PC-9 (cell line): Measurements from ENCODE around the gene CNTN4. TPM values are rescaled to one million over a fixed set of nuclear protein-coding genes. Genes with fewer than 3 reads are reported as not detected.

Experiments used
- BruUV-seq: library from RNA; stranded (reverse); fragments of 400-500 nt; replicated peaks from 2 replicates; lab custom pipeline; 2021; lab: Mats Ljungman, UMichigan
- CTCF ChIA-PET: fragments of 300-600 bp; sonication (Branson Sonifier 250); formaldehyde crosslinking; loops from one replicate; lab custom pipeline; 2022; ENCODE audit warnings: antibody characterized with exemption; lab: Charles Lee
- POLR2A ChIA-PET: fragments of 300-600 bp; sonication (Branson Sonifier 250); formaldehyde crosslinking; loops from one replicate; lab custom pipeline; 2022; ENCODE audit warnings: antibody characterized with exemption; ENCODE audit not compliant: unreplicated experiment; lab: Charles Lee
- DNase-seq, 2 experiments: peaks; one replicate each; pipeline versions ENCODE4 v3.0.0 to v3.0.0-alpha.2; 2015 to 2022; ENCODE audit warnings: mixed read lengths in 1 of 2
- H2AFZ ChIP-seq: fragments of 200-600 bp; sonication (generic); 2 replicates; pipeline ENCODE4 v1.8.1; 2017; ENCODE audit warnings: antibody characterized with exemption
- H3F3A ChIP-seq: fragments of 200-600 bp; sonication (generic); 2 replicates; pipeline ENCODE4 v1.8.1; 2017; ENCODE audit warnings: antibody characterized with exemption, mild to moderate bottlenecking, low read depth; ENCODE audit not compliant: insufficient read depth
- H3K27ac ChIP-seq: fragments of 200-600 bp; sonication (generic); 2 replicates; pipeline ENCODE4 v1.6.1; 2016; ENCODE audit warnings: mixed run types
- H3K27me3 ChIP-seq: fragments of 200-600 bp; sonication (generic); 2 replicates; pipeline ENCODE4 v1.6.1; 2016; ENCODE audit warnings: low read depth, mixed run types; ENCODE audit not compliant: insufficient read depth
- H3K36me3 ChIP-seq: fragments of 200-600 bp; sonication (generic); 2 replicates; pipeline ENCODE4 v1.6.1; 2016; ENCODE audit warnings: low read depth, mixed run types
- H3K4me1 ChIP-seq: fragments of 200-600 bp; sonication (generic); replicated peaks from 2 replicates; pipeline ENCODE4 v1.6.1; 2016; ENCODE audit warnings: mixed run types; ENCODE audit not compliant: insufficient read depth
- H3K4me2 ChIP-seq: fragments of 200-600 bp; sonication (generic); 2 replicates; pipeline ENCODE4 v1.6.1; 2017; ENCODE audit warnings: mixed run types
- H3K4me3 ChIP-seq: fragments of 200-600 bp; sonication (generic); 2 replicates; pipeline ENCODE4 v1.6.1; 2016; ENCODE audit warnings: mixed run types
- H3K79me2 ChIP-seq: fragments of 200-600 bp; sonication (generic); 2 replicates; pipeline ENCODE4 v1.6.1; 2017; ENCODE audit warnings: low read depth, mixed run types
- H3K9me2 ChIP-seq: fragments of 200-600 bp; sonication (generic); 2 replicates; pipeline ENCODE4 v1.8.1; 2017; ENCODE audit warnings: mild to moderate bottlenecking; ENCODE audit not compliant: insufficient read depth
- H3K9me3 ChIP-seq: fragments of 200-600 bp; sonication (generic); 2 replicates; pipeline ENCODE4 v1.8.1; 2016; ENCODE audit warnings: low read depth; ENCODE audit not compliant: insufficient read depth
- H4K20me1 ChIP-seq: fragments of 200-600 bp; sonication (generic); 2 replicates; pipeline ENCODE4 v1.8.1; 2017; ENCODE audit not compliant: insufficient read depth
- EZH2 ChIP-seq: fragments of 200-600 bp; sonication (generic); IDR thresholded peaks from 2 replicates; pipeline ENCODE4 v1.8.0; 2017; ENCODE audit warnings: antibody characterized with exemption, low read depth
- intact Hi-C: fragments of 100-400 bp; cut with micrococcal nuclease; formaldehyde crosslinking; loops from one replicate; pipeline ENCODE4 v1.10.0; 2022; ENCODE audit not compliant: unreplicated experiment
- total RNA-seq: library from RNA; stranded (reverse); gene quantifications from 2 replicates; pipeline ENCODE4 v1.2.3, GENCODE V29; 2021
- TF ChIP-seq, protein P1 (sequence below): fragments of 200-600 bp; sonication (generic); conservative IDR thresholded peaks from 2 replicates; pipeline ENCODE4 v1.6.1; 2017; ENCODE audit warnings: mixed run types, antibody characterized with exemption, mild to moderate bottlenecking, moderate library complexity

CNTN4 gene
- total RNA-seq, 1 experiment from 2014 or later: not detected

DNA sequence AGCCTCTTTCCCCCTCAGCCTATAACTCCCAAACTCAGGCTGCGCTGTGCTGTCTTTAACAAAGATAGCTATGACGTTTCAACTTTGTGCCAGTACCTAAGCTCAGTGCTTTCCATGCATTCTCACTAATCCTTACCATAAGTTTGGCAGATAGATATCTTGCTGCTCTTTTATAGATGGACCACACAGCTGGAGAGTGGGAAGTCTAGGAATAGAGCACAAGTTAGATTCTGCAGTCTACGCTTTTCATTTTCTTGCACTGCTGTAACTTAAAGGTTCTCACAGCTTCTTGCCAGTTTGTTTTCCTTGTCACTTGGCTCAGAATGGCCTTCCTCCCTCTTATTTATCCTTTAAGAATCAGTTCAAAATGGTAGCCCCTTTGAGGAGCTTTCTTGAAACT, 468.8 kb downstream of the CNTN4 start:
- DNase-seq: no peak
- H3K36me3 ChIP-seq: no peaks in the 10 kb centered on the region
- no peaks in the 10 kb centered on the region for H3K9me3 ChIP-seq
- BruUV-seq: no TSS peak
- POLR2A ChIA-PET: no interaction called here
- no peak overlapping the region for H3K4me2 ChIP-seq
- no peak overlapping the region for H3K4me3 ChIP-seq
- H3K79me2 ChIP-seq: no peaks in the 10 kb centered on the region
- intact Hi-C loops: no loop called here
- no peak overlapping the region for H3K27ac ChIP-seq
- CTCF ChIA-PET: no interaction called here
- TF ChIP-seq, protein P1, sequence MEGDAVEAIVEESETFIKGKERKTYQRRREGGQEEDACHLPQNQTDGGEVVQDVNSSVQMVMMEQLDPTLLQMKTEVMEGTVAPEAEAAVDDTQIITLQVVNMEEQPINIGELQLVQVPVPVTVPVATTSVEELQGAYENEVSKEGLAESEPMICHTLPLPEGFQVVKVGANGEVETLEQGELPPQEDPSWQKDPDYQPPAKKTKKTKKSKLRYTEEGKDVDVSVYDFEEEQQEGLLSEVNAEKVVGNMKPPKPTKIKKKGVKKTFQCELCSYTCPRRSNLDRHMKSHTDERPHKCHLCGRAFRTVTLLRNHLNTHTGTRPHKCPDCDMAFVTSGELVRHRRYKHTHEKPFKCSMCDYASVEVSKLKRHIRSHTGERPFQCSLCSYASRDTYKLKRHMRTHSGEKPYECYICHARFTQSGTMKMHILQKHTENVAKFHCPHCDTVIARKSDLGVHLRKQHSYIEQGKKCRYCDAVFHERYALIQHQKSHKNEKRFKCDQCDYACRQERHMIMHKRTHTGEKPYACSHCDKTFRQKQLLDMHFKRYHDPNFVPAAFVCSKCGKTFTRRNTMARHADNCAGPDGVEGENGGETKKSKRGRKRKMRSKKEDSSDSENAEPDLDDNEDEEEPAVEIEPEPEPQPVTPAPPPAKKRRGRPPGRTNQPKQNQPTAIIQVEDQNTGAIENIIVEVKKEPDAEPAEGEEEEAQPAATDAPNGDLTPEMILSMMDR: no peak
- TF ChIP-seq EZH2: no peak
- H2AFZ ChIP-seq: no peak overlapping the region
- H3K9me2 ChIP-seq: no peaks in the 10 kb centered on the region
- H3F3A ChIP-seq: no peaks in the 10 kb centered on the region
- H3K4me1 ChIP-seq: no peaks in the 10 kb centered on the region
- no peaks in the 10 kb centered on the region for H3K27me3 ChIP-seq
- no peaks in the 10 kb centered on the region for H4K20me1 ChIP-seq

DNA sequence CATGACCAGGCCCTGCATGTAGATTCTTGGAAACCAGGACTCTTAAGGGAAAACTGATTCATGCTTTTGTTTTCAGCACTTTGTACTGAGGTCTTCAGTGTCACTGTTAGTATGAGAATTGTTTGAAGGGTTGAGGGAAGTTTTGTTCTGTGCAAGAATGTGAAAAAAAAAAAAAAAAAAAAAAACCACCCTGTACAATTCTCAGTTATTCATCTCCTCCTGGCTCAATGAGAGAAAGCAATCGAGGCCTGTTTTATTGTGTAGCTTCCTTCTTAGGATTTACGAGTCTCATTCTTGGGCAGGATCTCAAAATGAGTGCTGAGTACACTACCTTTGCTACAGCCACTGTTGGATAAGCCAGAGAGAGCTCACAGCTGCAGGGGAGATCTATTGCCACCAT, 469.5 kb downstream of the CNTN4 start:
- Histone ChIP-seq H3K27ac (no peak overlapping the region), H3F3A (no peaks in the 10 kb centered on the region), H3K4me2 (no peak overlapping the region), H2AFZ (no peak overlapping the region), H3K4me1 (no peaks in the 10 kb centered on the region), H3K9me2 (no peaks in the 10 kb centered on the region), H3K4me3 (no peak overlapping the region), H3K36me3 (no peaks in the 10 kb centered on the region), H4K20me1 (no peaks in the 10 kb centered on the region), H3K9me3 (no peaks in the 10 kb centered on the region), H3K79me2 (no peaks in the 10 kb centered on the region), H3K27me3 (no peaks in the 10 kb centered on the region)
- POLR2A ChIA-PET: interaction anchor here (0.7 kb wide), 1 partner anchor 633 kb away, joined by 4 read pairs; no protein-coding TSS in a partner anchor
- DNase-seq: no peak
- no peak for TF ChIP-seq EZH2
- TF ChIP-seq, protein P1: no peak
- BruUV-seq: no TSS peak
- CTCF ChIA-PET: no interaction called here
- intact Hi-C loops: no loop called here

DNA sequence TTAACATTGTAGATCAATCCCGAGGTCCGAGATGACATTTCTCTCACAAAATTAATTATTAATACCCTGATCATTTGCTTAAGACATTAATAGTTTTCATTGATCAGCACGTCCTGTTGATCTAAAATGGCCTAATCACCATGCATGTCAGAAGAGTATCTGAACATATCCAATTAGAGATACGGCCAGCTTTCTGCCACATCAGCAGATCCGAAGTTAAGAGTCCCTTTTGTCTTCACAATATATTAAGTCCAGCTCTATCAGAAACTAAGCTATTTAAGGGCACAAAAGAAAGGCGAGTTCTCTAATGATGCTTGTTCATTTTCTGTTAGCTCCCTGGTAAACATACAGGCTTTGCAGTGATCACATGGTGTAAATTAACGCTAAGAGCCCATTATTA, 470.3 kb downstream of the CNTN4 start:
- no peaks in the 10 kb centered on the region for H3K79me2 ChIP-seq
- no peak overlapping the region for H2AFZ ChIP-seq
- H3K4me2 ChIP-seq: no peak overlapping the region
- intact Hi-C loops: no loop called here
- no peaks in the 10 kb centered on the region for H3K27me3 ChIP-seq
- ChIA-PET CTCF (no interaction called here), POLR2A (interaction anchor here (0.7 kb wide), 1 partner anchor 632 kb away, joined by 4 read pairs; no protein-coding TSS in a partner anchor)
- H3K4me3 ChIP-seq: no peak overlapping the region
- no peak for TF ChIP-seq EZH2
- TF ChIP-seq, protein P1: no peak
- no peaks in the 10 kb centered on the region for H4K20me1 ChIP-seq
- H3K9me2 ChIP-seq: no peaks in the 10 kb centered on the region
- H3K4me1 ChIP-seq: no peaks in the 10 kb centered on the region
- no peaks in the 10 kb centered on the region for H3K9me3 ChIP-seq
- BruUV-seq: no TSS peak
- no peak for DNase-seq
- no peaks in the 10 kb centered on the region for H3K36me3 ChIP-seq
- no peaks in the 10 kb centered on the region for H3F3A ChIP-seq
- no peak overlapping the region for H3K27ac ChIP-seq
